ENCODE results near the gene OSBPL1A.

The OSBPL1A gene

DNA sequence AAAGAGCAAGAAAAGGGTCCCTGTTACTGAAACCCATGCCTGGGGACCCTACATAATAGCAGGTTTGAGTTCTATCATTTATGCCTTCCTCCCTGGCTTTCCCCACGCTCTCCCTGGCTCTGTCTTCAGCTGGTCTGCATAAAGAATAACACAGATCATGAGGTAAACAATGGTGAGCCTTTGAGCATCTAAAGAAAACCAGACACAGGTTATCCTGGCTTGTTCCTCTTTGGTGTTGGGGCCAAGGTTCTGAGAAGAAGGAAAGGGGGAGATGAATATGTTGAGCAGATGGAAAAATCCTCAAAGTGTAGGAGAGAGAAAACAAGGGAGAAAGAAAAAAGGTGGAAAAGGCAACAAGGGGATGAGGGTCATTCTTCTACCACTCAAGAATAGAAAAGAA is 131.5 kb downstream of the OSBPL1A start:
- DNase-seq (ENCODE audit: low read depth), result no peak

DNA sequence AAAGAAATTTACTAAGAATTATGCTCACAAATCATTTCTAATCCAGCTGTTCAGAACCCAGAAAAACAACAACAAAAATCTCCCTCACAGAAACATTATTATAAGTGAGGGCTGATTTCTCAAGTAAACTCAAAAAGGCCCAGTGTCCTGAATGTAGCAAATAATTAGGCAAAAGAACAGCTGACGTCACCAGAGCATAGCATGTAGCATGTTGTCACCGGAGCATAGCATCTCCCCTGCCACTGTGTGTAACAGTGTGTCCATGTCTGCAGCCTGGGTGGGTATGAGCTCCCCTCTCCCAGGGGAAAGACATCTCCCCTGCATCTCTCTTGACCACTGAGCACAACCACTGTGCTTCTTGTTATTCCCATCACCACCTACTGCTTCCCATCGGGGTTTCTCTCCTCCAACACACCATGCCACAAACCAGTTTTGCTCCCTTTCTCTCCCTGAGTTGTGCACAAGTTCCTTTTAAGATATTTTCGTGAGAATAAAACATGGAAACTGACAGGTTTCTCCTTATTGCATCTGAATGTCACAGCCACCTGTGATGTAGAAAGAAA is 132.0 kb downstream of the OSBPL1A start:
- DNase-seq (ENCODE audit: low read depth), result no peak

DNA sequence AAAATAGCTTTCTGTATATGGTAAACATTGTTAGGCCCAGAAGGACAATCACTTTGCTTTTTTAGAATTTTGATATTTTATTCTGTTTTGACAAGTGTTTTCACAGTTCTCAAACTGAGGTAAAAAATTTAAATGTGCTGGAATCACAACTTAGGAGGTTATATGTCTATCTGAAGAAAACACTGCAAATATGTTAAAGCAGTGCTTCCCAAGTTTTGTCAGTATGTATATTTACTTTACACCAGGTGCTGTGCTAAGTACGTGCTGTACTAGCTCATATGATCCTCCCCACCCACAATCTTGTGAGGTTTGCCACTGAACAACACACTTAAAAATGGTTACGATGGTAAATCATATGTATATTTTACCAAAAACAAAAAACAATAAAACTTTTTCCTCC is 134.6 kb downstream of the OSBPL1A start:
- no peak for DNase-seq (ENCODE audit: low read depth)

DNA sequence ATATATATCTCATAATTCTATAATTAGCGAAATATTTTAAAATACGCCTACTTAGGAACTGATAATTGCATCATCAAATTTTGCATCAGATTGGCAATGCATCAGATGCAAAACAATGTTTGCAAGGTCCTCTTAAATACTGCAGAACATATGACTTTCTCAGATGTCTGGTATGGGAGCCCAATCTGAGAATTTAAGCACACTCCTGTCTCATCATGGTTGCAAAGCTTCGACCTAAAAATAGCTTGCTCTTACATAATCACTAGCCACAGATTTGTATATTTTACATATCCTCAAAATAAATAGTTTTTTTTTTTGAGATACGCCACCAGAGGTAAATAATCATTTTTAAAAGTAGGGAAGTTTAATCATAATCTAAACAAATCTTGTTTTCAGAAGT is 135.5 kb downstream of the OSBPL1A start:
- no peak for DNase-seq (ENCODE audit: low read depth)

DNA sequence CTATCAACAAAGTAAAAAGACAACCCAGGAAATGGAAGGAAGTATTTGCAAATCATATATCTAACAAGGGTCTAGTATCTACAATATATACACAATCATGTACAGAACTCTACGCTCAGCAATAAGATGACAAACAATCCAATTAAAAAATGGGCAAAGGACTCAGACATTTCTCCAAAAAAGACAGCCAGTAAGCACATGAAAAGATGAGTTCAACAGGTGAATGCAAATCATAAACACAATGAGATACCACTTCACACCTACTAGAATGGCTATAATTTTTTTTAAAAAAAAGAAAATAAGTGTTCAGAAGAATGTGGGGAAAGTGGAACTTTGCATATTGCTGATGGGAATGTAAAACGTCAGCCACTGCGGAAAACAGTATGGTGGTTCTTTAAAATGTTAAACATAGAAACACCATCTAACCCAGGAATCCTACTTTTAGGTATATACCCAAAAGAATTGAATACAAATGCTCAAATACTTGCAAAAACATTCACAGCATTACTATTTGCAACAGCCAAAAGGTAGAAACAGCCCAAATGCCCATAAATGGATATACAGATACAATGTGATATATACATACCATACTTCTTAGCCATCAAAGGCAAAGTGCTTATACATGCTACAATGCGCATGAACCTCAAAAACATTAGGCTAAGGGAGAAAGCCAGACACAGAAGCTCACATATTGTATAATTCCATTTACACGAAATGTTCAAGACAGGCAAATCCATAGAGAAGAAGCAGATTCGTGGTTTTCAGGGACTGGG is 137.6 kb downstream of the OSBPL1A start:
- no peak for DNase-seq (ENCODE audit: low read depth)

DNA sequence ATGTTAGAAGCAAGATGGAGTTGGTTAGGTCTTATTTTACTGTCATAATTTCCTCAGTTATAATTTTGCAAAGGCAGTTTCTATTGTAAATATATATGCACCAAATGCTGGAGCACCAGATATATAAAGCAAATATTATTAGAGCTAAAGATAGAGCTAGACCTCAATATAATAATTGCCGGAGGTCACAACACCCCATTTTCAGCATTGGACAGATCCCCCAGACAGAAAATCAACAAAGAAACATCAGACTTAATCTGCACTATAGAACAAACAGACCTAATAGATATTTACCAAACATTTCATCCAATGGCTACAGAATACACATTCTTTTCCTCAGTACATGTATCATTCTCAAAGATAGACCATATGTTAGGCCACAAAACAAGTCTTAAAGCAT is 143.6 kb downstream of the OSBPL1A start:
- DNase-seq (ENCODE audit: low read depth), result no peak

DNA sequence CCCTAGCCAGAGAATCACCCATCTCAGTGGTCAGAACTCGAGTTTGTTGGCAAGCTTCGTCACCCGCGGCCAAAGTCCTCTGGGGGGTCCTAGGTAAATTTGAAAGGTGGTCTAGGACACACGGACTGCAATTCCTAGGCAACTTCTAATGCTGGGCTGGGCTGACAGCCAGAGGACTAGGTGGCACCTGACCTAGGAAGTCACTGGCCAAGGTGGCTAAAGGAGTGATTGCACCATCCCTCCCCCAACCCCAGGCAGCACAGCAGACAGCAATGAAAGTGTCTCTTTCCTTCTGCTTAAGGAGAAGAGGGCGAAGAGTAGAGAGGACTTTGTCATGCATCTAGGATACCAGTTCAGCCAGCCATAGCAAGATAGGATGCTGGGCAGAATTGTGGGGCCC is 147.9 kb downstream of the OSBPL1A start:
- no peak for DNase-seq (ENCODE audit: low read depth)

DNA sequence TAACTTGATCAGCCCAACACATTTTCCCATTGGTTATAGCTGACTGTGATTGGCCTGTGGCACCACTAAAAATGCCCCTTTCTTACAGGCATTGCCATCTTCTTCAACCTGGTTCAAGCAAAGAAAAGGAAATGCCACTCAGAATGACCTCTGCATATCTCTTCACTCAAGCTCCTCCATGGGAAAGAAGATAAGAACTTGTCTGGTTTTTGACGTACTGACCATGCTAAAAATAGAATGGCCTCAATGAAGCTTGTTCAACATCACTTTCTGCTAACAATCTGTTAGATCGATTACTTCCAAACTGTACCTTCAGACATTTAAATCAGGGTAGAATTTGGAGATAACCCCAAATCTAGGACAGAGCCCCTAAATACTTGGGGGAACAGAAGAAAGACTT is 149.3 kb downstream of the OSBPL1A start:
- DNase-seq (ENCODE audit: low read depth), result no peak

DNA sequence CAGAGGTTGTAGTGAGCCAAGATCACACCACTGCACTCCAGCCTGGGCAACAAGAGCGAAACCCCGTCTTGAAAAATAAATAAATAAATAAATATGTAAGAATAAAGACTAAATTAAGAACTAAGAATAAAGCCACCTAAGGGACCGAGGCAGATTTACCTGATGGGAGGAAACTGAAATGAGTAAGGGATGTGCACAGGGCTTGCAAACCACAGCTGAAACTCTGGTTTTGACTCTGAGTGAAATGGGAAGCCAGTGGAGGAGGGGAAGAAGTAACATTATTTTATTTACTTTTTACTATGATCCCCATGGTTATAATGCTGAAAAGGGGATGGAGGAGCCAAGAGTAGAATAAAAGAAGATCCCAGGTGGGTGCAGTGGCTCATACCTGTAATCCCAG is 151.5 kb downstream of the OSBPL1A start:
- DNase-seq (ENCODE audit: low read depth), result no peak

DNA sequence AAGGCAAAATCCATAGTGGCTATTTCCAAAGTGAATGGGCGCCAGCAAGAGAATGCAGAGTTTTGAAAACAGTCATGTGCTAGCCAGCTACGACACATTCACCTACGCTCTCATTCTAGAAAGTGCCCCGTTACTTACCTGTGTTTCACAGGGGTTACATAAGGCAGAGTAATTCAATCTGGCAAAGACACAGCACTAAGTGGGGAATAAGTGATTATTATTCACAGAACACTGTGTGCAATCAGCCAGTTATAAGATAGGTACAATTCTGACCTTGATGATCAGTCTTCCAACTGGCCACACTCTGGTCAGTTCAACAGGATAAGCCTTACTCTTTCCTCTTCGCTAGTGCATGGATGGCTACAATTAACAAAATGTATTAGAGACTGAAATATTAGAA is 152.9 kb downstream of the OSBPL1A start:
- no peak for DNase-seq (ENCODE audit: low read depth)

DNA sequence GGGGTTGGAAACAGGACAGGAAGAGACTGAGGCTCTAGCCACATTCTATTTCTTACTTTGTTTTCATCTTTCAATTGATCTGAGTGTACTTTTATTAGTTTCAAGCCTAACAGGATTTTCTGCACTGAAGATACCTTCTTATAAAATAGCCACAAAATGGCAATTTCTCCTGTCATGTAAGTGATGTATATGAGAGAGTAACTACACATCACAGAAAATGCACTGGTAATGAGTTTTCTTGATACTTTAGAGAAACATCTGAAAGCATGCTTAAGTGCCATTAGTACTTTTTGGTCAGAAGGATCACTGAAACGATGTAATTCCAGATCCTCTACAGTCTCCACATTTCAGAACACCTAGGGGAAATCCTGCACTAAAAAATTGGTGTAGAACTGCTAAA is 153.9 kb downstream of the OSBPL1A start:
- DNase-seq (ENCODE audit: low read depth), result no peak

DNA sequence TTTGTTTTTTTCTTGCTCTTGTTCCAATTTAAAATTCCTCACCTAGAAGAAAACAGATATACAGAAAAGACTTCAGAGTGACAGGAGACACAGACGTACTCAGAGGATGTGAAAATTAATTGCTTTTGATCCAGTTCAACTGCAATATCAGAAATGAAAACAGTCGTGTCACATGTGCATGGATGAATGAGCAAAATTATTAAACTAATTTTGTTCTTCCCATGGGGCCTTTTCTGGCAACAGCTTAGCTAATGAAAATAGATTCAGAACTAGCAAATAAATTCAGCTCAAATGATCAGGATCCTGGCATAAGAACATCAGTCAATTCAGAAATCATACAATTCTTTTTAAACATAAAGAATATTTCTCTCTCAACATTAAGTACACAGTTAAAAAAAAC is 158.3 kb downstream of the OSBPL1A start:
- DNase-seq (ENCODE audit: low read depth), result no peak

DNA sequence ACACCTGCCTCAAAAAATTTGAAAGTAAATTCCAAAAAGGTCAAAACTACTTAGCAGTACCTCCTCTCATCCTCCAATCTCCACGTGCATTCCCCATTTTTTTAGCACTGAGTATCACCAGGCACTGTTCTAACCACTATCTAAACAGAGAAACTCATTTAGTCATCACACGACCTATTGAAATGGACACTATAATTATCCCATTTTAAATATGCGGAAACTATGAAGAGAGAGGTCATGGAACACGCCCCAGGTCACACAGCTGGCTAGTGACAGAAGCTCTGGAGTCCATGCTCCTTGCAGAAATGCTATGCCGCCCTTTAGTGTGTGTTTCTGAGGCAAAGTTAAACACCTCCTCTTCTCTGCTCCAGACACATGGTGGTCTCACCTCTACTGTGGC is 159.2 kb downstream of the OSBPL1A start:
- no peak for DNase-seq (ENCODE audit: low read depth)

DNA sequence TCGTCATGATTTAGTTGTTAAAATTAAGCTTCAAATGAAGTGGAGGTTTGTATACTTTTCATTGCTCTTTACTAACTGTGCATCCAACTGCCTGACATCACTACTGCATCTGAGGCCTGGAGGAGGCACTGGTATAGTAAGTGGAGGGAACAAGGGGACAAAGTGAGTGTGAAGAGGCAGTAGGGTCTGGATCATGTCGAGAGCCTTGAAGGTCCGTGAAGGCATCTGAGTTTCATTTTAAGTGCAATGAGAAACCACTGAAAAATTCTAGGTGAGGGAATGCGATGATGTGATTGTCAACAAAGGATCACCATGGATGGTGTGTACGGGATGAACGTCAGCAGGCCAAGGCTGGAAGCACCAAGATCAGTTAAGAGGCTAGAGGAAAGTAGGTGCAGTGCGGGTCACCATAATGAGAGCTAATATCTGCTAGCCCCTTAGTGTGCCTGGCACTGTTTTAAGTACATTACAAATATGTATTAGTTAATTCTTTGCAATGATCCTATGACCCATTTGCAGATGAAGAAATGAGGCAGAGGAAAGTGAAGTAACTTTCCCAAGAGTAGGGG is 162.7 kb downstream of the OSBPL1A start:
- DNase-seq (ENCODE audit: low read depth), result no peak

DNA sequence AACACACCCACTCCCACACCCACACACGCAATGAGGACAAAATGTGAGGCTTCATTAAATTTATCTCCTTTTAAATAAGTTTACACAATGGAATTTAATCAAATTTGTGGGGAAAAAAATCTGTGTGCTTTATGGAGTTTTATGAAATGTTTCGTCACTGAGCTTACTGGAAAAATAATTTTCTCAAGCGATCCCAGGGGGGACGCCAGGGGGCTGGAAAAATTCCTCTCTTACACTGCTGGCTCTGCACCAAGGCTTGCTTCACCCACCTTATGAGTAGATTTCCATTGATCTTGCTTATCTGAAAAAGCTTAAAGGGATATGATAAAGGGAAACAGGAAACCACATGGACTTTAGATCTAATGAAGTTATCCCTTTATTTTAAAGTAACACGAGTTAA is 163.3 kb downstream of the OSBPL1A start:
- no peak for DNase-seq (ENCODE audit: low read depth)

DNA sequence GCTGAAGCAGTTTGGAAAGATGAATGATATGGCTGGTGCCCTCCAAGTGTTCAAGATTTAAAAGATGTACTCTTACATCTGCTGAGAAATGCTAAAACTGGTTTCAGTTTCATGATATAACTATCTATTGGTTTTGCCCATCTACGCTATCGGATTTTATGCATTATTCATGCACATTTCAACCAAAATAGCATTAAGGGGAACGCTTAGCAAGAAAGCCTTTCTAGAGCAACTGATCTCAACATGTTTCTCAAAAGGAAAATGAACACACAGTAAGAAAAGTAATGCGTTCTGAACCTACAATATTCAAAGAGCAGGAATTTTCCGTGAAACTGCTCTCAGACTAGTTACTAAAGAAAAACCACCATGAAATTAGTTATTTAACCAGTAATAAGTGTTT is 164.8 kb downstream of the OSBPL1A start:
- no peak for DNase-seq (ENCODE audit: low read depth)

DNA sequence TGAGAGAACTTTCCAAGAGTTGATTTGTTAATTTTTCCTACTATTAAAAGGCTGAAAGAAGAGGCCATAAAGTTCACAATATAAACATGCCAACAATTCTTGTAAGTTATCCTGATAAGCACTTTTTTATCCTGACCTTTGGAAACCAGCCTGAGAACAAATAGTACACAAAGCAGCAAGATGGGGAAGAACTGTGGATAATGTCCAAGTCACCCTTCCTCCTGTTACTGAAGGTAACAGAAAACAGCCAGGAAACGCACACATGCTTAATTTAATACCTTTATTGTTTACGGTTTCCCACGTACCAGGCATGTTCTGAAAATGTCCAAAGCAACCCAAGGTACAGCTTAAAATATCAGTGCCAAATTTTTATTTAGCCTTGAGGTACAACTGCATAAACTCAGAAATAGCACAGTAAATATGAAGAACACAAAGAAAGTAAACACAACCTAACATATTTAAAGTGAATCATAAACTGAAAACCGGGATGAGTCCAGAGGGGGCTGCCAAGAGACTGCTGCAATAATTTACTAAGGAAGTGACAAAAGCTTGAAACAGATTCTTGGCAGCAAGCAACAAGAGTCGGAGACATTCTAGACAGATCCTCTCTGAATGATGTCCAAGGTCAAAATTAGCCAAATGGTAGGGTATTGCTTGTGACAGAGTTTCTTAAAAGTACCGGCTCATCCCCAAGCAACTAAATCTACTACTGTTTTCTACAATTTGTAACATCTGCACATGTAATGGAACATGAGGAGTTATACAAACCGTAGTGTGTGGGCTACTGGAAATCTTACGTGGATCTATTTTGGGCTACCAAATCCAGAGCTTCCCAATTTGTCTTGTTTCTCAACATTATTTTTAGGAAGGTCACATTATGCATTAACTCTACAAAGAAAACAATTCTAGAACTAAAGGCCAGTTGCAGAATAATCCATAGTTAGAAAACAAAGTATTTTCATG is 165.6 kb downstream of the OSBPL1A start:
- no peak for DNase-seq (ENCODE audit: low read depth)

DNA sequence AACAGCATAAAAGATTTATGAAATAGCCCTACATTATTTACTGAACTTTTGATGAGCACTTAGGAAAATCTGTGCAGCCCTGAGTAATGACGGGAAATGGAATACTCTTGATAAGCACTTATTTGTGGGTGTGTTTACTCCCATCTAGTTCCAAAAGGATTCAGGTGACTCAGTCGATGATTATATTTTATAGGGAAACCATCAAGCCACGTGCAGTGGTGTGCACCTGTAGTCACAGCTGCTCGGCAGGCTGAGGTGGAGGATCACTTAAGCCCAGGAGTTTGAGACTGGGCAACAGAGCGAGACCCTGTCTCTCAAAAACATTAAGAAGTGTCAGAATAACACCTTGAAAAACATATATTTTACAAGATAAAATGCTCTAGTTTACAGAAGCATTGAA is 166.9 kb downstream of the OSBPL1A start:
- no peak for DNase-seq (ENCODE audit: low read depth)

DNA sequence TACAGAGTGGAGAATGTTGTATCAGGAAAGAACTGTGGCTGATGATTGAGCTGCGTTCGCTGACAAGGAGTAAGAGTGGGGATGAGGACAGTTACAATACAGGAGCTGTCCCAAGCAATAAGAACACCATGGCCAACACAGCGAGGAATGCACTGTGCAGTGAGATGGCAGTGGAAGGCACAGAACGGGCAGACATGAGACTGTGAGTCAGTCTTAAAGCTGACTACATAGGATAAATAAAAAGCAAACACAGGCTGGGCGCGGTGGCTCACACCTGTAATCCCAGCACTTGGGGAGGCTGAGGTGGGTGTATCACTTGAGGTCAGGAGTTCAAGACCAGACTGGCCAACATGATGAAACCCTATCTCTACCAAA is 169.0 kb downstream of the OSBPL1A start:
- DNase-seq (ENCODE audit: low read depth), result no peak

DNA sequence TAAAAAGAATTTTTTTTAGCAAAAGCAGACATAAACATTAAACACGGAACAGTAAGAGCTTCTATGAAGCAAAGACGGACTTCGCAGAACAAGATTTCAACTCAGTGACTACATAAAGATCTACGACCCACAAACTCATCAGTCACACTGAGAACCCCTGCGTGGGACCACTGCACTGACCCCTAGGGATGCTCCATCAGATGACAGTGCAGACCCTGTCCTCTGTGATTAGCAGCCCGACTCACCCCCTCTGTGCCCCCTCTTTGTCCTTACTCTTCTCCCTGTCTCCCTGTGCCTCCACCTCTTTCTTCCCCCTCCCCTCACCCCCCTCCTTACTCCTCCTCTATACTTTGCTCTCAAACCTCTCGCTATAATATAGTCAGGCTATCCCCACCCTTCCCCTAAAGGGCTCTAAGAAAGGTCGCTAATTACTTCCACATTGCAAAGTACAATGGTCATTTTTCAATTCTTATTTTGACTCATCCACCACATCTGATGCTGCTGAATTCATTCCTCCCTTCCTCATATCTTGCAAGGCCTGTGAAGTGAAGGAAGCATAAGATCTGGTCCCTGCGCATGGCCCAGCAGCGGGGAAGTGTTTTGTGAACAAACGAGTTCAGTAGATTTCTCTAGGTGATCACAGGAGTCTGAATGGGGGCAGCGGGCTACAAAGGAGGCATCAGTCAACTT is 169.5 kb downstream of the OSBPL1A start:
- DNase-seq (ENCODE audit: low read depth), result no peak

DNA sequence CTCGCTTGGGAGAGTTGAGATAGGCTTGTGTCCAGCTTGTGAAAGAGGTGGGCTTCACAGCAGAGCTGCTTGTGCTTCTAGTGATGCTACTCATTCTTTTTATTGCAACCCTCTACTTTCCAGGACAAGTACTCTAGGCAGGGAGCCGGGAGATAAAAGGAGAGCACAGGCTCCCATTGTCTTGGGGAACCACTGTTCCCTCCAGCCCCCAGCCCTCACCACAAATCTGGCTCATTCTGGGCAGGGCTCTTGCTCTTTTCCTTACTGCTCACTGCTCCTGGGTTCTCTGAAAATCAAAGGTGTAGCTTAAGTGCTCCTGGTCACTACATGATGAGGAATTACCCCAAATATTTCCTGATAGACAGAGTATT is 177.3 kb downstream of the OSBPL1A start:
- DNase-seq (ENCODE audit: low read depth), result no peak

All from GM04503 (cell line).